IMR-90 (cell line): ENCODE results near the gene POU2F2. TPM values are rescaled to one million over a fixed set of nuclear protein-coding genes. Genes with fewer than 3 reads are reported as not detected.
A peak's percentile ranks its signal among the peaks of the same experiment; 100 is the strongest.

Experiments used
- ATAC-seq: fragments of 200-7000 bp; cut with Tn5 transposase; 2 replicates; pipeline ENCODE4 v1.9.1; 2020; ENCODE audit warnings: low read depth, mild to moderate bottlenecking, moderate library complexity
- BruUV-seq: library from RNA; stranded (reverse); fragments of 400-500 nt; replicated peaks from 2 replicates; lab custom pipeline; 2021; lab: Mats Ljungman, UMichigan
- CTCF ChIA-PET: fragments of 300-600 bp; formaldehyde crosslinking; extraction: SDS; loops from one replicate; lab custom pipeline; 2021; ENCODE audit warnings: antibody characterized with exemption; lab: Yijun Ruan, JAX
- POLR2A ChIA-PET: fragments of 300-600 bp; sonication (Branson Sonifier 250); formaldehyde crosslinking; loops from one replicate; lab custom pipeline; 2022; ENCODE audit warnings: antibody characterized with exemption; ENCODE audit not compliant: unreplicated experiment; lab: Charles Lee
- DNase-seq: peaks from one replicate; pipeline ENCODE4 v3.0.0; 2013
- H2AFZ ChIP-seq: replicated peaks from 2 replicates; pipeline ENCODE3; 2013; ENCODE audit warnings: low read length, mild to moderate bottlenecking; ENCODE audit not compliant: poor library complexity
- H2AK5ac ChIP-seq: 2 replicates; pipeline ENCODE4 v1.6.1; 2013; ENCODE audit warnings: low read depth, low read length, inconsistent platforms
- H2AK9ac ChIP-seq: replicated peaks from 2 replicates; pipeline ENCODE3; 2013; ENCODE audit warnings: mild to moderate bottlenecking, low read depth, low read length, moderate library complexity; ENCODE audit not compliant: poor library complexity
- H2BK120ac ChIP-seq: 2 replicates; pipeline ENCODE4 v1.6.1; 2013; ENCODE audit warnings: low read depth, low read length, inconsistent platforms
- H2BK15ac ChIP-seq: 3 replicates; pipeline ENCODE4 v1.6.1; 2013; ENCODE audit warnings: low read depth, low read length, inconsistent platforms
- H2BK20ac ChIP-seq: 2 replicates; pipeline ENCODE4 v1.6.1; 2013; ENCODE audit warnings: low read depth, mild to moderate bottlenecking, inconsistent platforms, low read length, moderate library complexity
- H2BK5ac ChIP-seq: 2 replicates; pipeline ENCODE4 v1.6.1; 2013; ENCODE audit warnings: mild to moderate bottlenecking, low read depth, low read length, inconsistent platforms; ENCODE audit not compliant: poor library complexity, severe bottlenecking
- H3K14ac ChIP-seq: replicated peaks from 2 replicates; pipeline ENCODE4 v1.6.1; 2013; ENCODE audit warnings: low read depth, low read length, inconsistent platforms
- H3K18ac ChIP-seq: 2 replicates; pipeline ENCODE4 v1.6.1; 2013; ENCODE audit warnings: low read depth, low read length, control low read depth
- H3K23ac ChIP-seq: 2 replicates; pipeline ENCODE4 v1.6.1; 2013; ENCODE audit warnings: low read depth, low read length, inconsistent platforms
- H3K27ac ChIP-seq: 2 replicates; pipeline ENCODE4 v1.5.1; 2013; ENCODE audit warnings: mild to moderate bottlenecking, control low read depth, low read length; ENCODE audit not compliant: insufficient read depth
- H3K27me3 ChIP-seq: 2 replicates; pipeline ENCODE4 v1.6.1; 2013; ENCODE audit warnings: low read length; ENCODE audit not compliant: control insufficient read depth, insufficient read depth
- H3K36me3 ChIP-seq: 2 replicates; pipeline ENCODE4 v1.6.1; 2013; ENCODE audit warnings: low read length, mixed read lengths; ENCODE audit not compliant: control insufficient read depth, insufficient read depth
- H3K4ac ChIP-seq: 2 replicates; pipeline ENCODE4 v1.6.1; 2013; ENCODE audit warnings: low read depth, low read length, inconsistent platforms
- H3K4me1 ChIP-seq: 2 replicates; pipeline ENCODE4 v1.6.1; 2013; ENCODE audit warnings: low read length, mixed read lengths; ENCODE audit not compliant: control insufficient read depth, insufficient read depth
- H3K4me2 ChIP-seq: 2 replicates; pipeline ENCODE4 v1.6.1; 2013; ENCODE audit warnings: low read depth, mild to moderate bottlenecking, control low read depth, low read length, moderate library complexity
- H3K4me3 ChIP-seq: 2 replicates; pipeline ENCODE4 v1.5.1; 2013; ENCODE audit warnings: low read depth, mild to moderate bottlenecking, control low read depth, low read length, moderate library complexity; ENCODE audit not compliant: insufficient read depth
- H3K56ac ChIP-seq: 2 replicates; pipeline ENCODE4 v1.6.1; 2013; ENCODE audit warnings: low read length, inconsistent platforms; ENCODE audit not compliant: insufficient read depth; ENCODE audit errors: extremely low read depth
- H3K79me1 ChIP-seq, 2 experiments: 2 replicates each; pipeline ENCODE4 v1.6.1; 2013; ENCODE audit warnings: low read length in 2 of 2, inconsistent platforms in 1 of 2, low read depth in 1 of 2
- H3K9ac ChIP-seq: 2 replicates; pipeline ENCODE4 v1.6.1; 2013; ENCODE audit warnings: low read depth, low read length, control low read depth
- H3K9me1 ChIP-seq: 2 replicates; pipeline ENCODE4 v1.6.1; 2013; ENCODE audit warnings: low read length, inconsistent platforms; ENCODE audit not compliant: insufficient read depth
- H3K9me3 ChIP-seq: 2 replicates; pipeline ENCODE4 v1.6.1; 2013; ENCODE audit warnings: low read length; ENCODE audit not compliant: control insufficient read depth, insufficient read depth
- H4K20me1 ChIP-seq: 2 replicates; pipeline ENCODE4 v1.6.1; 2013; ENCODE audit warnings: low read length, inconsistent platforms; ENCODE audit not compliant: insufficient read depth
- H4K5ac ChIP-seq: 2 replicates; pipeline ENCODE4 v1.6.1; 2013; ENCODE audit warnings: mild to moderate bottlenecking, low read depth, low read length, control low read depth
- H4K8ac ChIP-seq, 2 experiments: 2 replicates each; pipeline ENCODE4 v1.6.1; 2013; ENCODE audit warnings: low read depth in 2 of 2, low read length in 2 of 2, control low read depth in 1 of 2, inconsistent platforms in 1 of 2
- H4K91ac ChIP-seq: 2 replicates; pipeline ENCODE4 v1.6.1; 2013; ENCODE audit warnings: low read depth, low read length, inconsistent platforms; ENCODE audit not compliant: insufficient read depth
- CEBPB ChIP-seq: IDR thresholded peaks from 2 replicates; pipeline ENCODE4 v1.6.1; 2012; ENCODE audit warnings: low read depth, low read length, improper control_type of control experiment
- FOS ChIP-seq: fragments of 150-350 bp; IDR thresholded peaks from 2 replicates; pipeline ENCODE4 v1.6.1; 2016; ENCODE audit warnings: low read depth, low read length
- MAFK ChIP-seq: IDR thresholded peaks from 2 replicates; pipeline ENCODE4 v1.6.1; 2012; ENCODE audit warnings: low read depth, low read length, improper control_type of control experiment
- POLR2A ChIP-seq: IDR thresholded peaks from 2 replicates; pipeline ENCODE4 v1.6.1; 2012; ENCODE audit warnings: mild to moderate bottlenecking, low read depth, low read length
- USF2 ChIP-seq: fragments of 150-350 bp; IDR thresholded peaks from 2 replicates; pipeline ENCODE4 v1.6.1; 2017; ENCODE audit warnings: mild to moderate bottlenecking, antibody characterized with exemption, low read length, low read depth
- WGBS, 2 experiments: methylation state at CpG; one replicate each; pipeline versions ENCODE4 v1.1.5 to v1.1.7; 2013; ENCODE audit warnings: missing lambda C conversion rate in 2 of 2; ENCODE audit not compliant: insufficient read length in 1 of 2; ENCODE audit errors: extremely low coverage in 2 of 2; 5-methylcytosine and 5-hydroxymethylcytosine counted together
- dilution Hi-C: fragments of 300-500 bp; cut with HindIII; formaldehyde crosslinking; loops from one replicate; pipeline ENCODE4 v1.14.3; 2018; ENCODE audit warnings: low sequenced_read_pairs; ENCODE audit not compliant: unreplicated experiment
- in situ Hi-C: fragments of 300-500 bp; cut with MboI; formaldehyde crosslinking; loops from 3 replicates; pipeline ENCODE4 v1.14.3; 2019; ENCODE audit warnings: low sequenced_read_pairs, inconsistent platforms, mixed read lengths
- intact Hi-C: fragments of 100-400 bp; cut with micrococcal nuclease; formaldehyde crosslinking; loops from 2 replicates; pipeline ENCODE4 v1.10.0; 2022
- polyA plus RNA-seq, 3 experiments: library from polyadenylated mRNA; depleted of rRNA; stranded (reverse); fragments of >200 nt; gene quantifications; 2 replicates each; pipeline ENCODE4 v1.2.3, GENCODE V29; 2012; ENCODE audit warnings: low replicate concordance in 1 of 3
- total RNA-seq: library from RNA; depleted of rRNA; stranded (reverse); fragments of >200 nt; gene quantifications from 2 replicates; pipeline ENCODE4 v1.2.3, GENCODE V29; 2012

Gene POU2F2
- total and polyA plus RNA-seq, 2 of the 4 experiments (the other 2 are of a cell fraction) = 0.54 to 5.0 TPM

GRCh38 chr19:42113641-42114348, 18.5 kb downstream of the POU2F2 start (continued):
- peak; percentile 14; the same call in 1 of the 2 replicates for TF ChIP-seq USF2
- TF ChIP-seq MAFK = 0 out of 2 replicates have a peak, but pooled peaks have one; percentile 11
- peak; percentile 93 for TF ChIP-seq FOS

GRCh38 chr19:42111811-42112210, 20.4 kb downstream of the POU2F2 start:
- peak overlapping the region; percentile 96 for H2BK15ac ChIP-seq
- in situ Hi-C loops (loop anchor here (10.0 kb wide), 1 partner anchor 283 kb away; the partner anchor contains the start of gene CNFN), dilution Hi-C loops (no loop called here), intact Hi-C loops (no loop called here)
- H3K9me1 ChIP-seq = peaks cover 34% of the 10 kb centered on the region
- peak overlapping the region; percentile 98 for H2BK5ac ChIP-seq
- H3K18ac ChIP-seq = peak overlapping the region; percentile 38; the same call in 1 of the 2 replicates
- no peak overlapping the region for H3K4me3 ChIP-seq
- H4K91ac ChIP-seq = peak overlapping the region; percentile 93
- H2AK5ac ChIP-seq = peak overlapping the region; percentile 96
- no peak overlapping the region for H3K9ac ChIP-seq
- ATAC-seq (no peak), DNase-seq (peak; percentile 52)
- no peaks in the 10 kb centered on the region for H3K27me3 ChIP-seq
- H3K56ac ChIP-seq = peak overlapping the region; percentile 48; the same call in 1 of the 2 replicates
- H3K23ac ChIP-seq = peak overlapping the region; percentile 79
- no peak overlapping the region for H3K4me2 ChIP-seq
- BruUV-seq = no TSS peak
- H2BK120ac ChIP-seq = peak overlapping the region; percentile 96
- H3K4me1 ChIP-seq = peaks cover 25% of the 10 kb centered on the region
- H3K14ac ChIP-seq = peak overlapping the region; percentile 88
- H4K8ac ChIP-seq = peak overlapping the region; percentile 53 to 84; a peak in 3 of 4 replicates
- no CpG with 5 or more reads among the region's 3 CpGs for WGBS, 2 experiments
- H3K4ac ChIP-seq = peak overlapping the region; percentile 88
- H2AK9ac ChIP-seq = peak overlapping the region; percentile 91
- ChIA-PET POLR2A (no interaction called here), CTCF (interaction anchor here (1.3 kb wide), 1 partner anchor 21 kb away, joined by 4 read pairs; the partner anchor contains the start of gene POU2F2)
- no peaks in the 10 kb centered on the region for H3K36me3 ChIP-seq
- H2BK20ac ChIP-seq = peak overlapping the region; percentile 99
- peaks cover 3 to 17% of the 10 kb centered on the region in 2 experiments; a peak in 3 of 4 replicates for H3K79me1 ChIP-seq
- no peaks in the 10 kb centered on the region for H3K9me3 ChIP-seq
- peak; percentile 22; the same call in 1 of the 2 replicates for TF ChIP-seq CEBPB
- no peak for TF ChIP-seq POLR2A
- peak overlapping the region; percentile 31 for H3K27ac ChIP-seq
- H2AFZ ChIP-seq = peak overlapping the region; percentile 48
- H4K5ac ChIP-seq = peak overlapping the region; percentile 23; the same call in 1 of the 2 replicates
- H4K20me1 ChIP-seq = no peaks in the 10 kb centered on the region
